Keratinocyte (primary cell): ENCODE data around the gene BMP7.

Source experiments
- CTCF ChIP-seq, 3 experiments: IDR thresholded peaks in 1 of 3; conservative IDR thresholded peaks in 1 of 3; optimal IDR thresholded peaks in 1 of 3; 2 replicates in 2 of 3; 3 replicates in 1 of 3; pipeline versions ENCODE3 to v1.5.1; 2011; ENCODE audit warnings: low read length in 3 of 3, mild to moderate bottlenecking in 3 of 3, moderate library complexity in 2 of 3, control low read depth in 1 of 3, inconsistent platforms in 1 of 3; ENCODE audit not compliant: insufficient read depth in 2 of 3; ENCODE audit errors: extremely low read depth in 1 of 3
- EZH2 ChIP-seq: IDR thresholded peaks from one replicate; pipeline ENCODE4 v1.6.1; 2012; ENCODE audit warnings: inconsistent platforms, mild to moderate bottlenecking, low read length, moderate library complexity

DNA sequence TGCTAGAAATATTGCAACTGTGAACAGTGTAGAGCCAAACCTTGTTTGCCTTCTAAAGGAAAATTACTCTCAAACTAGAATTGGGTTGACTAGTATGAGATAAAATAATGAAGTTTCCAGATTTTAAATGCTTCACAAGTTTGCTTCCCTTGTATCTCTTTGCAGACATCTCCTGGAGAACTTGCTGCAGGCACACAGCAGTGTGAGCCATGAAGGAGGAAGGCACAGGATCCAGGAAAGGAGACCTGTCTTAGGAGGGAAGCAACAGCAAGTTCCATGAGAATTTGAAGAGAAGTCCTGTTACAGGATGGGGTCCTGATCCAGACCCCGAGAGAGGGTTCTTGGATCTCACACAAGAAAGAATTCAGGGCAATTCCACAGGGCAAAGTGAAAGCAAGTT lies 115.9 kb downstream of the BMP7 start:
- no peak for TF ChIP-seq EZH2
- TF ChIP-seq CTCF (optimal IDR thresholded peaks at IDR 0.05 in 1 of 3, IDR thresholded peaks at IDR 0.05 in 1 of 3, conservative IDR thresholded peaks at IDR 0.05 in 1 of 3; ENCODE audit: extremely low read depth in 1 of 3, insufficient read depth in 2 of 3, low read length in 3 of 3): no peak
